Anterior cingulate cortex (tissue), 58 donors: Measurements from ENCODE around the gene NEK5.
"Not testable (repeated sequence)": the region's sequence is repeated elsewhere in the genome, so short reads cannot be mapped to it uniquely, and the experiment has no call there.

Experiments
- DNase-seq, 58 donors: peaks; one replicate each; lab custom pipeline; 2025; lab: John Stamatoyannopoulos, UW

NEK5 gene

GRCh38 chr13:52082601-52083000, 46.3 kb downstream of the NEK5 start:
- no peak for DNase-seq

- DNase-seq, result not testable (repeated sequence)
These were observed 49.0 kb downstream of the NEK5 start for GRCh38 chr13:52079891-52080290.

- DNase-seq, result no peak
These were observed 57.8 kb downstream of the NEK5 start for GRCh38 chr13:52070929-52071523.

- DNase-seq, result no peak
These were observed 61.6 kb downstream of the NEK5 start for GRCh38 chr13:52067237-52067636.

GRCh38 chr13:52061587-52061986, 67.3 kb downstream of the NEK5 start:
- DNase-seq, result peak in 2 of 58 donors; percentile 13 to 21

- DNase-seq, result not testable (repeated sequence)
These were observed 67.8 kb downstream of the NEK5 start for GRCh38 chr13:52061064-52061463.

GRCh38 chr13:52053460-52053859, 75.4 kb downstream of the NEK5 start:
- DNase-seq, result no peak

- no peak for DNase-seq
These were observed 77.5 kb downstream of the NEK5 start for GRCh38 chr13:52051400-52051799.

- DNase-seq, result no peak
These were observed 80.4 kb downstream of the NEK5 start for GRCh38 chr13:52048516-52048915.

GRCh38 chr13:52047463-52047862, 81.4 kb downstream of the NEK5 start:
- DNase-seq, result no peak

GRCh38 chr13:52043675-52044074, 85.2 kb downstream of the NEK5 start:
- DNase-seq, result no peak

GRCh38 chr13:52036037-52036436, 92.8 kb downstream of the NEK5 start:
- DNase-seq, result no peak

- no peak for DNase-seq
These were observed 94.2 kb downstream of the NEK5 start for GRCh38 chr13:52034616-52035226.

- no peak for DNase-seq
These were observed 95.8 kb downstream of the NEK5 start for GRCh38 chr13:52033039-52033438.

- DNase-seq, result not testable (repeated sequence)
These were observed 98.5 kb downstream of the NEK5 start for GRCh38 chr13:52030401-52030800.

- no peak for DNase-seq
These were observed 99.3 kb downstream of the NEK5 start for GRCh38 chr13:52029569-52029968.

- no peak for DNase-seq
These were observed 101.0 kb downstream of the NEK5 start for GRCh38 chr13:52027832-52028231.

- DNase-seq, result no peak
These were observed 102.6 kb downstream of the NEK5 start for GRCh38 chr13:52026246-52026626.

GRCh38 chr13:52025475-52026245, 103.2 kb downstream of the NEK5 start:
- DNase-seq, result no peak

- DNase-seq, result no peak
These were observed 104.4 kb downstream of the NEK5 start, which contains the start of gene UTP14C for GRCh38 chr13:52024481-52024880. Gene UTP14C (plus strand): TSS chr13:52024691. CDS start chr13:52028805, 4,114 bp downstream.

GRCh38 chr13:52022356-52022755, 106.5 kb downstream of the NEK5 start:
- no peak for DNase-seq

- no peak for DNase-seq
These were observed 108.7 kb downstream of the NEK5 start for GRCh38 chr13:52020191-52020590.
